Uterus (tissue), 2 donors: ENCODE measurements around the gene INTU.
A peak's percentile ranks its signal among the peaks of the same experiment; 100 is the strongest.

Experiments
- POLR2A ChIP-seq, 2 donors: fragments of 450-650 bp; IDR thresholded peaks; one replicate each; pipeline ENCODE4 v1.6.1; 2016; ENCODE audit warnings: antibody characterized with exemption in 2 of 2, mild to moderate bottlenecking in 1 of 2, moderate library complexity in 1 of 2
- TF ChIP-seq, protein P1 (sequence below), 4 experiments: fragments of 200-600 bp in 2 of 4; fragments of 450-650 bp in 2 of 4; sonication (generic) in 2 of 4; IDR thresholded peaks; one replicate each; pipeline ENCODE4 v1.5.1; 2016 to 2019; ENCODE audit warnings: antibody characterized with exemption in 4 of 4, mild to moderate bottlenecking in 2 of 4, moderate library complexity in 1 of 4

DNA sequence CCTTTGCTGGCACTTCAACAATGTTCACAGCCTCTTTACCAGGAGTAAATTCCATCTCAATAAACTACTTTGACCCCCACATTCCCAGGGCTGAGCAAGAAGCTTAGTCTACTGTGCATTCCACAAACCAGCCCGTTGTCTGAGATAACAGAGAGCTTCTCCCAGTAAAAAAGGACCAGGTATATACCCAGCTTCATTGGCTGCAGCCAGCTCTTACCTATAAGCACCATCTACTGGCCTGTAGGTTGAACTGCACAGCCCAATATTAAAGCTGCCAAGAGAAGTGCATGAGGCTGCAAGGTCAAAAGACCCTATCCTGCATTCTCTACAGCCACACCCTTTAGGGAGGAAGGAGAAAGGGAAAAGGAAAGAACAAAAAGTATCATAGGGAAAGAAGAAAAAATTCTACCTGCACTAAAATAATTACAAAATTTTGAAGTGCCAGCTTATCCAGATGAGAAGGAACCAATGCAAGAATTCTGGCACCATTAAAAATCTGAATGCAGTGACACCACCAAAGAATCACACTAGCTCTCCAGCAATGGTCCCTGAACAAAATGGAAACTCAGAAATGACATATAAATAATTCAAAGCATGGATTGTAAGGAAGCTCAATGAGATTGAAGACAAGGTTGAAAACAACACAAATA is 45.7 kb upstream of the INTU start:
- TF ChIP-seq, protein P1, sequence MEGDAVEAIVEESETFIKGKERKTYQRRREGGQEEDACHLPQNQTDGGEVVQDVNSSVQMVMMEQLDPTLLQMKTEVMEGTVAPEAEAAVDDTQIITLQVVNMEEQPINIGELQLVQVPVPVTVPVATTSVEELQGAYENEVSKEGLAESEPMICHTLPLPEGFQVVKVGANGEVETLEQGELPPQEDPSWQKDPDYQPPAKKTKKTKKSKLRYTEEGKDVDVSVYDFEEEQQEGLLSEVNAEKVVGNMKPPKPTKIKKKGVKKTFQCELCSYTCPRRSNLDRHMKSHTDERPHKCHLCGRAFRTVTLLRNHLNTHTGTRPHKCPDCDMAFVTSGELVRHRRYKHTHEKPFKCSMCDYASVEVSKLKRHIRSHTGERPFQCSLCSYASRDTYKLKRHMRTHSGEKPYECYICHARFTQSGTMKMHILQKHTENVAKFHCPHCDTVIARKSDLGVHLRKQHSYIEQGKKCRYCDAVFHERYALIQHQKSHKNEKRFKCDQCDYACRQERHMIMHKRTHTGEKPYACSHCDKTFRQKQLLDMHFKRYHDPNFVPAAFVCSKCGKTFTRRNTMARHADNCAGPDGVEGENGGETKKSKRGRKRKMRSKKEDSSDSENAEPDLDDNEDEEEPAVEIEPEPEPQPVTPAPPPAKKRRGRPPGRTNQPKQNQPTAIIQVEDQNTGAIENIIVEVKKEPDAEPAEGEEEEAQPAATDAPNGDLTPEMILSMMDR (IDR thresholded peaks at IDR 0.05): peak; percentile 24 to 47 (median 37)
- no peak for TF ChIP-seq POLR2A (IDR thresholded peaks at IDR 0.05)
